Stimulated activated CD8-positive, alpha-beta memory T cell treated with anti-CD3 and anti-CD28 coated beads, Interleukin-4, amount 100 ng/mL, for 24 hours (primary cell): ENCODE results near the gene TBC1D2B.

Experiments
- DNase-seq: peaks from one replicate; pipeline ENCODE4 v3.0.0-alpha.2; 2020; ENCODE audit warnings: low read depth

TBC1D2B gene

DNA sequence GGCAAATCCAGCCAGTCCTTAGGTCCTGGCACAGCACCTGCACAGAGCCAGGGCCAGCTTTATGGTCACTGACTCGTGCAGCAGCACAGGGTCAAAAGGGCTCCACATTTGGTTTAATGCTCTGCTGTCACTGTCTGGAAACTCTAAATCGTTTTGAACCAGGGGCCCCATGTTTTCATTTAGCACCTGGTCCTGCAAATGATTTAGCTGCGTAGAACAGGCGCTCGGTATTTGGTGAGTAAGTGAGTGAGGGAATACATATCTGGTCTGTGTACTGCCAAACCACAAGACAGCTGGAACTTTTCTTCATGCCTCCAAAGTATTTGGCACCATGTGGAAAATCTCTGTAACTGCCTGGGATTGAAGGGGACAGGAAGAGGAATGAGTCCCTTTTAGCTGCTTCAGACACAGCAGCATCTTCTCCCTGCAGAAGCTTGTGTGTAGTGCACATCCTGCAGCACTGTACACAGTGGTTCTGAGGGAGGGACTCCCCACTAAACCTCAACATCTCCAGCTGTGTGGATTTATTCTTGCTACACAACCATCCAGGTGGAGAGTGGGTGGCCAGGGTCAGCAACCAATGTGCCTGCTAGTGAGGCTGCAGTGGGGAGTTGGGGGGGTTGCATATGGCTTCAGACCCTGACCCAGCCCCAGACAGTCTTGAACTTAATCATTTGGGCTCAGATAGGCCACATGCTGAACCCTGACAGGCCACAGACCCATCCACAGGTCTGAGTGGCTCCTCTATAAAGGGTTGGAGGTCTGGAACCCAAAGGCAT, 15.9 kb upstream of the TBC1D2B start:
- DNase-seq: no peak

DNA sequence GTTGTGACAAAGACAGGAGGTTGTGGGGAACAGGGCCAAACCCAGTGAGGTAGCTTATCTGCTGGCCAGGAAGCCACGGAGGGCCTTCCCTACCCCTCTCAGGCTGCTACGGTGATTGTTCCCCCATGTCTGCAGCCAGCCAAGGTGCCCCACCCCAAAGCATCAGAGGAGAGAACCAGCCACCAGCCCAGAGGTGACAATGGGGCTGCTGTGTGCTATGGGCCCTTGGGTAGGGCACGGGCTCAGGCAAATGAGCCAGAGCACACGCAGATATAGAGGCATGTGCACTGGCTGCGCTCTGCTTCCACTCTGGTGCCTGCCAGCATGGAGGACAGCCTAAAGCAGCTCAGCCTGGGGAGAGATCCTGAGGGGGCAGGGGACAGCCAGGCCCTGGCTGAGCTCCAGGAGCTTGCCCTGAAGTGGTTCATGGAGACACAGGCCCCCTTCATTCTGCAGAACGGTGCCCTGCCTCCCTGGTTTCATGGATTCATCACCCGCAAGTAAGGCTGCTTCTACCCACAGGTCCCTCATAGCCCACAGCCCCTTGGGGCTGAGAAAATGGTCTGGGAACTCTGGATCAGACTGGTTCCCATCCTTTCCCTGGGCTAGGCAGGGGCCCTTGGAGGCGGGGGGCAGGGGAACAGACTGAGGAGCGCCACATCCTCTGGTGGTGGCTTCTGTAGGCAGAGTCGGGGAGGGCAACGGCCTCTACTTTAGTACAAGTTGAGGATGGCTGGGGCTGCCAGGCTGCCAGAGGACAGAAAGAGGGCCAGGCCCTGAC, 14.9 kb upstream of the TBC1D2B start, which contains the start of gene SH2D7:
SH2D7 (plus strand) TSS at position 301 of the 781 bp plus-strand sequence; CDS start at position 325, 24 bp downstream.
- DNase-seq: no peak

DNA sequence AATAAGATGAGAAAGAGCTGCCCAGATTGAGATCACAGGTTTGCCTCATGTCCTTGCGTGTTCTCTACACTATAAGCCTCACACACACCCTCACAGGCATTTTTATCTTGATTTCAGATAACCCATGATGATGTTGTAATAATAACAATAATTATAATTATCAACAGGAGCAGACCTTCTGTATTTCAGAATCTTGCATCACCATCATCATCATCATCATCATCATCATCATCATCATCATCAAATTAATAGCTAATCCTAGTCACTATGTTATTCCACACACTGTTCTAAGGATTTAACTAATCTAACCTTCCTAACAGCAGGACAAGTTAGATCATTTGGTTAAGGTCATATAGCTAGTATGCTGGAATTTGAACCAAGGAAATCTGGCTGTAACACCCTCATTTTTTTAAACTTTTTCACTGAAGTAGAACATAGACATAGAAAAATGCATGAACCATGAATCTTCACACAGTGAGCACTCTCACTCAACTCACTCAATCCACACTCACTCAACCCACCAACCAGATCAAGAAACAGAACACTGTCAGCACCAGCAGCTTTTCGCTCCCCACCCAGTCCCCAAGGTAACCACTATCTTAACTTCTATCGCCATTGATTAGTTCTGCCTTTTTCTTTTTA, 13.0 kb upstream of the TBC1D2B start:
- no peak for DNase-seq

DNA sequence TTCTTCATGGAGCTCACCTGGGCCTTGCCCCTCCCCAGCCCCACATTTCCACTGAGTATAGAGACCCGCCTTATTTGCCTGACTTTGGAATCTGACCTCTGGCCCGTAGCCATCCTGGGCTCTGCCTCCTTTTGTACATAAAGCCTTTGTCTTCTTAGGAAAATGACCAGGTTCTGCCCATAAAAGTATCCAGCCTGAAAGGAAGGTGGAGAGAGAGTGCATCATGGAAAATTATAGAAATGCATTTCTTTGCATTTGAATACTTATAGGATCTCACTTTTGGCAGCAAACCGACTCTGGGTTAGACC, 11.2 kb upstream of the TBC1D2B start:
- no peak for DNase-seq

DNA sequence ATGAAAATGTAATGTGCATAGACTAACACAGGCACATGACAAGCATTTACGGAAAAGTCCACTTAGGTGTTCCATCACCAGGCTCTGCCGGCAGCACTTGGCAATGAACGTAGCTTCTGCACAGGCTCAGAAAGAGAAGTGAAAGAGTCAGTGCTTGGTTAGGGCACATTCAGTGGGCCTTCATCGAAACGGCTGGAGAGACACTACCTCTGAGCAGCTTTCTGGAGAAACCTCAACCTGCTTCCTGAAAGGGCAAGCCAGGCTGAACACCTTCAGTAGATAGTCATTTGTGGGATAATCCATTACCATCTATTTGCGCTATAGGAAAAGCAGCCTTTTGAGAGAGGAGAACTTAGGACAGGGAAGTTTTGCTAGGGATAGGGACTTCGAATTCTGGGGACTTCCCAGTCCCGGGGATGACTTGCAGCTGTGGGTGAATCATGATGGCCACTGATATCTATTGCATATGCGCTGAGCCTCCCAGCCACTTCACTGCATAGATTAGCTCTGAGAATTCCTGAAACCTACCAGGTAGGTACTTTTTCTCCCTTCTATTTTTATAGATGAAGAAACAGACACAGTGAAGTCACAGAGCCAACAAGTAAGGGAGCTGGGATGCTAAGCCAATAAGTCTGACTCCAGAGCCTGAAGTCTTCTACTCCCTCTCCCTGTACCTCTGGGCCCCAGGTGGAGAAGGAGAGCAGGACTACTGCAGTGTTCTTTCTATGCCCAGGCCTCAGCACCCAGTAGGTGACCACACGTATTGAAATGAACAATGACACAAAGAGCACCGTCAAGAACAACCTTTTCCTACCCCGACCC, 10.7 kb upstream of the TBC1D2B start:
- no peak for DNase-seq

DNA sequence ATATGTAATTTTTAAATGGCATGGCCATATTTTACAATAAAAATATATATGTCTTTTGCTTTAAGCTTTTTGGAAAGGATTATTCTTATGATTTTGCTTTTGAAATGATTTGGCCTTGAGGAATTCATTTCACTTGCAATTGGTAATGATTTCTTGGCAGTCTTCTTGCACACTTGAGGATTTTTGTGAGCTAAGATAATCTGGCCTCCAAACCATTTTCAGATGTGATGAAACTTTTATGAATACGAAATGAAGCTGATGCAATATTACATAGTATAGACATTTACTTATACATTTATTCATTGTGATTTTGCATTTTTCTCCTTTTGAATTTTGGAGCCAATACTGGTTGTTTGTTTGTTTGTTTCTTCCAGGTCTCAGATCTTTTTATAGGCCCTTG, 8.4 kb upstream of the TBC1D2B start:
- no peak for DNase-seq

DNA sequence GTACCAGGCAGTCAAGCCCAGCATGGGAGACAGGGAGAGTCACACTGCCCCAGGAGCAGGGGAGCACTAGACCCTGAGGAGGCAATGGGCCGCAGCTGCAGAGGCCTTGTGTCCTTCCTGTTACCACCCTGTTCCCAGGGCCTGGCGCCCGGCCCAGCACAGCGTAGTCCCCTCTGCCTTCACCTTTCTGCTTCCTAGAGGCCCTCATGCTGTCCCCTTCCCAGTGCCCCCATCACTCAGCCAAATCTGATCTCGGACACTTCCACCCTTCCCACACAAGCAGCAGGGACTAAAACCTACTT, 6.9 kb upstream of the TBC1D2B start:
- DNase-seq: no peak

DNA sequence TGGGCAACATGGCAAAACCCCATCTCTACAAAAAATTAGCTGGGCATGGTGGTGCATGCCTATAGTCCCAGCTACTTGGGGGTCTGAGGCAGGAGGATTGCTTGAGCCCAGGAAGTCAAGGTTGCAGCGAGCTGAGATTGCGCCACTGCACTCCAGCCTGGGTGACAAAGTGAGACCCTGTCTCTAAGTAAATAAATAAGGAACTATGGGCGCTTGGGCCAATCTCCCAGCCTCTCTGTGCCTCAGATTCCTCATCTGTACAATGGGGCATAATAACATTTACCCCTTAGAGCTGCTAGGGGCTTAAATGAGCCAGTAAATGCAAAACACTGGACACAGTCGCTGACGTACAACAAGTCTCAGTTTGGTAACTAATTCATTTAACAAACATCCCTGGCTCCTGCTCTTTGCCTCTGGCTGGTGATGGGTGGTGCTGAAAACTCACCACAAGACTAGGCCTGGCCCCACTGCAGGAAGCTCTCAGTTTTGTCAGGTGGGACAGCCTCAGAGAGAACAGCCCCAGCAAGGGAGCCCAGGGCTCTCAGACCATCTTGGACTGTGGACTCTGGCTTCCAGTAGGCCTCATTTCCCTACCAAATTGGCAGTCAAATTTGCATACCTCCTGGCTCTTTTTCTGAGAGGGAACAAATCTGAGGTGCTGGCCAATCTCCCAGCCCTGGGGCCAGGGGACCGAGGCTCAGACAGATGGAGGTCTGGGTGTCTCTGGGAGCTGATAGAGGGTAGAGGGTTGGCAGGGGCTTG, 6.4 kb upstream of the TBC1D2B start:
- no peak for DNase-seq

DNA sequence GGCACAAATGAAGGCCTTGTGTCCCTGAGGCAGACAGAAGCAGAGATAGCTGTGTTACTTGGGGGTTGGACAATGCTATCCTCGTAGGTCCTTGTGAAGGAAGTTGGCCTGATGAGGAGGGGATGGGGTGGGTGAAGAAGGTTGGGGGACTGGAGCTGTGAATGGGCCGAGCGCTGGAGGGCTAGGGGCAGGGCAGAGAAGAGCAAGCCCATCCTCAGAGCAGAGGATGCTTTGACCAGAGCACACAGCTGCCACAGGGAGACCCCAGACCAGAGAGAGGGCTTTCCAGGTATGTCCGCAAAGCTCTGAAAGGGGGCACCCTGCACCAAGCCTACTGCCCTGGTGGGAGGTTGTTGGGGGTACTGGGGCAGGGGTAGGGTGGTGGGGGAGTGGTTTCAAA, 5.7 kb upstream of the TBC1D2B start:
- DNase-seq: no peak

DNA sequence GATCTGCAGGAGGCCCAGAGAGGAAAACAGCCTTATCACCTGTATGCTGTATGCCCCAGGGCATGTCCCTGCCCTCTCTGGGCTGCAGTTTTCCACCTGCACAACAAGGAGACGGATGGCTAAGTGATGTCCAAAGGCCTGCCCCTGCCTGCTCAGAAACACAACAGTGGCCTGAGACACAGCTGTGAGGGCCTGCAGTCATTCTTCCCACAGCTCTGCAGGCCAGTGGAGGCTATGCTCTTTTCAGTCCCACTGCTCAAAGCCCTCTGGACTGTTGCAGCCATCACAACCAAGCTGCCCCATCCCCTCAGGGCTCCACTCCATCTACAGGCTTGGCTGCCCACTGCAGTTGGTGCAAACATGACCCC, 5.2 kb upstream of the TBC1D2B start:
- no peak for DNase-seq

DNA sequence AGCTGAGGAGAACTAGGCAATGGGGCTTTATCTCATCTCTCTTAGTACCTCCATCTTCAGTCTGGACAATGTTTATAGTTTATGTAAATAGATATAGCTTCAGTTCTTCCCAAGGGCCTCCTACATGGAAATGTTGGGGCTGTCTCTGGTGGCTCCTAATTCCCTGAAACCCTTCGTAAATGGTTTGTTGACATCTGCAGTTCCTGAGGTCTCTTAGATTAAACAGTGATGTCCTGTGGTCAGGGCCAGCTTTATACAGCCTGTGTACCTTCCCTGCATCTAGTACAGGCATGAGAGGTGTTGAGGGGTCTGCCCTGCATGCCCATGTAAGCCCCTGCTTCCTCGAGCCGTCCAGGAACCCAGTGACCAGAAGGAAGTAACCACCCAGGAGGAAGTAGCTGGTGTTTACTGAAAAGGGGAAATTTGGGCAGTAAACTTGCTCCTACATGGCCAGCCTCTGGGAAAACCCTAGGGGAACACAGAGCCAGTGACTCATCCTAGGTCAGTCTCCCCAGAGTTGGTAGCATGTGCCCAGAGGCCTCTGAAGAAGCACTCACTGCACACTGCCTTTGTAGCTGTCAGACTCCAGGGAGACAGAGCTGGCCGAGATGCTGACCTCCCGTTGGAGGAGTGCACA, 4.7 kb upstream of the TBC1D2B start:
- no peak for DNase-seq

DNA sequence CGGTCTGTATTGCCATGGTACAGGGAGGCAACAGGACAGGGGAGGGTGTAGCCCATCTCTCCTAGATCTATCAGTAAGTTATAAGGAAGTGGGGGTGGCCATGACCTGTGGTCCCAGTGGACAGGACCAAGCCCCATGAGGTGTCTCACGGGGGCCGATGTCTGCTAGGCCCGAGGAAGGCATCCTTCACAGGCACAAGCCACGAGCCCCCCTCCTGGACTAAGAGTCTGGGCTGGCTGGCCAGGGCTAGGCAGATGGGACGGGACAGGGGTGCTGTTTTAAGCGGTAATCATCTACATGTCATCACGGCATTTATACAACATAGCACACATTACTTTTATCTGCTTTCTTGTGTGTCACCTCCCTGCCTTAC, 2.6 kb upstream of the TBC1D2B start:
- no peak for DNase-seq

DNA sequence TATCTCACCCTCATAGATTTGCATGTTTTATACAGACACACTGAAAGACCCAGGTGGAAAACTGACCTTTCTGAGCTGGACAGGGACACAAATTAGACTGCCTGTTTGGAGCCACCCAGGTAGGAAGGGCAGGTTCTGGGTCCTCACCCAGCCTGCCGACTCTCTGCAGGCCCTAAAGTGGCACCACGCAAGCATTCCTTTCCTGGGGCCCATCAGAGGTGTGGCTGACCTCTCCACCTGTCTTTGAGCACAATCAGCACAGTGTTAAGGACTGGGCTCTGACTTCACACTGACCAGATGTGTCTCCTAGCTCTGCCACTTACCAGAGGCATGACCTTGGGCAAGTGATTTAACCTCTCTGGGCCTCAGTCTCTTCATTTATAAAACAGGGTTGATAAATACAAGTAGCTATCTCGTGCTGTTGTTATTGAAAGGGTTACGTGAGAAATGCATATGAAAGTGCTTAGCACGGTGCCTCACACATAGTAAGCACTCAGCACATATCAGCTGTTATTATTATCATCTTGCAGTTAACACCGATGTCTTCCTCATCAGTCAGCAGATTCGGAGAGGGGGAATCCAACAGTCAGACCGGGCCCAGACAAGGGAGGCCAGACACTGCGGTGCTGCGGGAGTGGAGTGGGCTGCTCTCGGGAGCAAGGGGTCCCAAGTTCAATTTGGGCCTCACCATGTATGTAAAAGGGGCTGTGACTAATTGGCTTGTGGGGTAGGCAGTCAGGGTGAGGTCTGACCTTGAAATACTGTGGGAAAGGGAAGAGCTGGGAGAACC, 2.0 kb upstream of the TBC1D2B start:
- DNase-seq: no peak

DNA sequence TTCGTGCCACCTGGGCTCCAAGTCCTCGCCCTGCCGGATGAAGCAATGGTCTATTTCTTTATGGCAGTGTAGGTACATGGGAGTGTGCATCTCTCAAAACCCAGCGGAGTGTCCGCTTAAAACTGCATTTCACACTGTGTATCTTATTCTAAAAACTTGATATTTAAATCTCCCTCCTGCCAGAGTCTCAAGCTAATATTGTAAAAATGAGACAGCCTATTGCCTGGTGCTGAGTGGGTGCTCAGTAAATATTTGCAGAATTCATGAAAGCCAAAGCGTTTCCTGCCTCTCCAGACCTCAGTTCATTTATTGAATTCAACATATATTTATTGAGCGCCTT, 330 bp upstream of the TBC1D2B start:
- DNase-seq: no peak

DNA sequence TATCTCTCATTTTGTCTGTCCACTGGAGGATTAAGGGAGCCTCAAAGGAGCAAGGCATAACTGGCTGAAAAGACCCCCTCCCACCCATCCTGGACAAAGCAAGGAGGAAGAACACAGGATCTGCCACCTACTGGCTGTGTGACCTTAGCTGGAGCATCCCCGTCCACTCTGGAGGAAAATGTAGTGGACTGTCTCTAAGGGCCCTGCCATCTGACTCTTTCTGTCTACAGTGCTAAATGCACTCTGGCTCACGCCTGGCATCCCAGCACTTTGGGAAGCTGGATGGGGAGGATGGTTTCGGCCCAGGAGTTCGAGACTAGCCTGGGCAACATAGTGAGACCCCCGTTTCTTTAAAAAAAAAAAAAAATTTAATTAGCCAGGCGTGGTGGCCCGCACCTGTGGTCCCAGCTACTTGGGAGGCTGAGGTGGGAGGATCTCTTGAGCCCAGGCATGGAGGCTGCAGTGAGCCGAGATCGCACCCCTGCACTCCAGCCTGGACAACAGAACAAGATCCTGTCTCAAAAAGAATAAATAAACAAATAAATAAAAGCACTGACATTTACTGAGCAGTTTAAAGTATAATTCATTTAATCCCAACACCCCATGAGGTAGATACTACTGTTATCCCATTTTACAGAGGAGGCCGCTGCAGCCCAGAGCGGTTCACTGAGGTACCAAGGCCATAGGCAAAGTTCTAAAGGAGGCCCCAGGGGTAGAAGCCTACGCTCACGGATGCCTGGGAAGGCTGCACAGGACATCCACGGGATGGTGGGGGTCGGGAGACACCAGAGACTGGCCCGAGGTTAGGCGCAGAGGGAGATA, 1.1 kb downstream of the TBC1D2B start:
- DNase-seq: no peak

DNA sequence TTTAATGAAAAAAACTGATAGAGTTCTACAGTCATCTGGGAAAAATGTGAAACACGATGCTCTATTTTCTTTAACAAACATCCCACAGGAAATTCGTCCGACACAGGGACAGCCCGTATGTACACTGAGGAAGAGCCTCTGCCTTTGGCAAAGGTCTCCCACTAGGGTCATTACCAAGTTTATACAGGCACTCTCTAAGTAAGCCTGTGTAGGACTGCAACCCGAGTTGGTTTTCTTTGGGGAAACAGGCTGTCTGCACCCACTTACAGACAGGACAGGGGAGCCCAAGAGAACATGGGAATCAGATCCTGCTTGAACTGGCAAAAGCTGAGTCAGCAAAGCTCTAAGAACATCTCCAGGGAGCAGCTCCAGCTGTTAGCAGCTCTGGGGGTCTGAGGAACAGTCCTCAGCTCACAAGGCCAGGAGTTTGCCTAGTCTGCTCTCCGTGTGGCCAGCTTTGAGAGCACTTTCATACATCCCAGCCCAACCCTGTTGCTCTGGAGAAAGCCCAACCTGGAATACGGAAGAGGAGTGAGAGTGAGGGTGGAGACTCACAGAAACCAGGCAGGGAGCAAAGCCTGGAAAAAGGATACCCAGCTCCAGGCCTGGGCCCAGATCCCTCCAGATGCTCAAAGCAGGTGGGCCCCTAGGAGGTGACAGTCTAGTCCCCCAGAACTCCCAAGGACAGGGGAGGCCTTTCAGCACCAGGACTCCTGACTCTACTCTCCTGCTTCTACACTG, 1.9 kb downstream of the TBC1D2B start:
- no peak for DNase-seq

DNA sequence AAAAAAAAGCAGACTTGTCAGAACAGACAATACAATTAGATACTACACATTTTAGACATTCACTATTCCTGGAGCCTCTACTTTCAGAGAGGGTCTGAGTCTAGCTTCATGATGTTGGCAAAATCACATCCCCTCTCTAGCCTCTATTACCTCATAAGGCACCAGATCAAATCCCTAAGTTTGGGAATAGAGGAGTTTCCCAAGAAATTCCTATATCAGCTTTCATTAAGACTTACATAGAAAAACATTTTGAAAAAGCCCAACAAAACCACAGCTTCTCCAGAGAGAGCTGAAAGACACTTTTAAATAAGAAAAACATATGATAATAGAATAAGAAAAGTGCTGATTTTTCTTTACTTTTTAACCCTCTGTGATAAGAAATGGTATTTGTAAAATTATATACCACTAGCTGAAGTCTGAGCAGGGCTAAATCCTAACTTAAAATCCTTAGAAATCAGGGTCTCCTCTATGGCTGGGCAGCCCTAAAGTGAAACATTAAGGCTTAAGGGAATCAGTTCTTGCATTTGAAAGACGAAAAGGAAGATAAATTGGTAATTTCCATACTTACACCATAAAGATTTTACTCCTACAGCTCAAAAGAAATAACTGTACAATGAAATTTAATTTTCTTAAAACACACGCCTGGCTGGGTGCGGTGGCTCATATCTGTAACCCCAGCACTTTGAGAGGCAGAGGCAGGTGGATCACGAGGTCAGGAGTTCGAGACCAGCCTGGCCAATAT, 4.3 kb downstream of the TBC1D2B start:
- no peak for DNase-seq
